Measurements from ENCODE around the gene PRKCA. TPM values are rescaled to one million over a fixed set of nuclear protein-coding genes. Genes with fewer than 3 reads are reported as not detected.

The PRKCA gene
- total and polyA plus RNA-seq, 2 donors (not counting 3 experiments of a cell fraction or from before 2014, with no cell fraction given) = 7.5 to 34.2 TPM

GRCh38 chr17:66619206-66619605, 316.8 kb downstream of the PRKCA start:
- TF ChIP-seq, protein P1, sequence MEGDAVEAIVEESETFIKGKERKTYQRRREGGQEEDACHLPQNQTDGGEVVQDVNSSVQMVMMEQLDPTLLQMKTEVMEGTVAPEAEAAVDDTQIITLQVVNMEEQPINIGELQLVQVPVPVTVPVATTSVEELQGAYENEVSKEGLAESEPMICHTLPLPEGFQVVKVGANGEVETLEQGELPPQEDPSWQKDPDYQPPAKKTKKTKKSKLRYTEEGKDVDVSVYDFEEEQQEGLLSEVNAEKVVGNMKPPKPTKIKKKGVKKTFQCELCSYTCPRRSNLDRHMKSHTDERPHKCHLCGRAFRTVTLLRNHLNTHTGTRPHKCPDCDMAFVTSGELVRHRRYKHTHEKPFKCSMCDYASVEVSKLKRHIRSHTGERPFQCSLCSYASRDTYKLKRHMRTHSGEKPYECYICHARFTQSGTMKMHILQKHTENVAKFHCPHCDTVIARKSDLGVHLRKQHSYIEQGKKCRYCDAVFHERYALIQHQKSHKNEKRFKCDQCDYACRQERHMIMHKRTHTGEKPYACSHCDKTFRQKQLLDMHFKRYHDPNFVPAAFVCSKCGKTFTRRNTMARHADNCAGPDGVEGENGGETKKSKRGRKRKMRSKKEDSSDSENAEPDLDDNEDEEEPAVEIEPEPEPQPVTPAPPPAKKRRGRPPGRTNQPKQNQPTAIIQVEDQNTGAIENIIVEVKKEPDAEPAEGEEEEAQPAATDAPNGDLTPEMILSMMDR (IDR thresholded peaks at IDR 0.05; ENCODE audit: extremely low read depth in 1 of 2, insufficient read depth in 1 of 2, low read depth in 1 of 2, low read length in 2 of 2) = no peak
- TF ChIP-seq GATA2 (IDR thresholded peaks at IDR 0.05; ENCODE audit: insufficient read depth, insufficient read length, low read depth, low read length) (no peak), FOS (IDR thresholded peaks at IDR 0.05; ENCODE audit: borderline replicate concordance, insufficient read depth, low read length) (no peak), MYC (IDR thresholded peaks at IDR 0.05; ENCODE audit: low read depth, low read length) (no peak), POLR2A (IDR thresholded peaks at IDR 0.05; ENCODE audit: low read depth, low read length) (no peak), JUN (IDR thresholded peaks at IDR 0.05; ENCODE audit: borderline replicate concordance, insufficient read depth, insufficient read length, low read depth) (no peak), EZH2 (IDR thresholded peaks at IDR 0.05; ENCODE audit: borderline replicate concordance, low read depth, low read length, severe bottlenecking) (no peak), POLR2AphosphoS5 (IDR thresholded peaks at IDR 0.05; ENCODE audit: insufficient read depth, low read depth, low read length) (no peak)
- TF ChIP-seq, protein P2, sequence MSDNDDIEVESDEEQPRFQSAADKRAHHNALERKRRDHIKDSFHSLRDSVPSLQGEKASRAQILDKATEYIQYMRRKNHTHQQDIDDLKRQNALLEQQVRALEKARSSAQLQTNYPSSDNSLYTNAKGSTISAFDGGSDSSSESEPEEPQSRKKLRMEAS (IDR thresholded peaks at IDR 0.05; ENCODE audit: insufficient read depth, insufficient read length) = no peak
- Histone ChIP-seq H3K27ac (ENCODE audit: insufficient read depth, low read depth, low read length) (no peak overlapping the region), H3K4me1 (ENCODE audit: control insufficient read depth, extremely low read depth, insufficient read depth, low read length) (no peaks in the 10 kb centered on the region), H3K9me1 (replicated peaks; ENCODE audit: control insufficient read depth, extremely low read depth, insufficient read depth, low read length) (no peaks in the 10 kb centered on the region), H4K20me1 (replicated peaks; ENCODE audit: control insufficient read depth, extremely low read depth, insufficient read depth, low read length) (no peaks in the 10 kb centered on the region), H2AFZ (ENCODE audit: low read depth, low read length) (no peak overlapping the region), H3K9me3 (replicated peaks; ENCODE audit: control insufficient read depth, insufficient read depth, low read length) (no peaks in the 10 kb centered on the region), H3K79me2 (ENCODE audit: control insufficient read depth, insufficient read depth, low read length) (no peaks in the 10 kb centered on the region), H3K4me2 (ENCODE audit: insufficient read depth, low read length) (no peak overlapping the region), H3K9ac (replicated peaks; ENCODE audit: extremely low read depth, insufficient read depth, low read length) (no peak overlapping the region), H3K36me3 (ENCODE audit: control insufficient read depth in 2 of 2, extremely low read depth in 1 of 2, insufficient read depth in 2 of 2, low read length in 2 of 2) (no peaks in the 10 kb centered on the region), H3K4me3 (replicated peaks in 1 of 3; ENCODE audit: insufficient read depth in 1 of 3, low read depth in 1 of 3, low read length in 3 of 3) (no peak overlapping the region), H3K27me3 (ENCODE audit: control insufficient read depth in 2 of 2, insufficient read depth in 2 of 2, low read length in 2 of 2) (no peaks in the 10 kb centered on the region)
- intact Hi-C loops (cut with micrococcal nuclease) = no loop called here
- ChIA-PET CTCF (interaction anchor here (2.1 kb wide), 1 partner anchor 15 kb away, joined by 6 read pairs; no protein-coding TSS in a partner anchor), POLR2A (no interaction called here)
- no TSS peak for BruUV-seq (replicated peaks)
- dilution Hi-C loops (cut with MboI; ENCODE audit: extremely low pct_ligation_motif_present, low sequenced_read_pairs) = no loop called here
- DNase-seq (ENCODE audit: low read depth, low spot score) = no peak
- no peak for FAIRE-seq

Data from endothelial cell of umbilical vein (primary cell).